ENCODE results near the gene TRIM65.

- TF ChIP-seq, protein P1, sequence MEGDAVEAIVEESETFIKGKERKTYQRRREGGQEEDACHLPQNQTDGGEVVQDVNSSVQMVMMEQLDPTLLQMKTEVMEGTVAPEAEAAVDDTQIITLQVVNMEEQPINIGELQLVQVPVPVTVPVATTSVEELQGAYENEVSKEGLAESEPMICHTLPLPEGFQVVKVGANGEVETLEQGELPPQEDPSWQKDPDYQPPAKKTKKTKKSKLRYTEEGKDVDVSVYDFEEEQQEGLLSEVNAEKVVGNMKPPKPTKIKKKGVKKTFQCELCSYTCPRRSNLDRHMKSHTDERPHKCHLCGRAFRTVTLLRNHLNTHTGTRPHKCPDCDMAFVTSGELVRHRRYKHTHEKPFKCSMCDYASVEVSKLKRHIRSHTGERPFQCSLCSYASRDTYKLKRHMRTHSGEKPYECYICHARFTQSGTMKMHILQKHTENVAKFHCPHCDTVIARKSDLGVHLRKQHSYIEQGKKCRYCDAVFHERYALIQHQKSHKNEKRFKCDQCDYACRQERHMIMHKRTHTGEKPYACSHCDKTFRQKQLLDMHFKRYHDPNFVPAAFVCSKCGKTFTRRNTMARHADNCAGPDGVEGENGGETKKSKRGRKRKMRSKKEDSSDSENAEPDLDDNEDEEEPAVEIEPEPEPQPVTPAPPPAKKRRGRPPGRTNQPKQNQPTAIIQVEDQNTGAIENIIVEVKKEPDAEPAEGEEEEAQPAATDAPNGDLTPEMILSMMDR (IDR thresholded peaks at IDR 0.05 in 2 of 3, conservative IDR thresholded peaks at IDR 0.05 in 1 of 3; ENCODE audit: control insufficient read depth in 2 of 3, extremely low read depth in 1 of 3, insufficient read depth in 1 of 3, low read depth in 3 of 3, low read length in 3 of 3), result no peak
- TF ChIP-seq TAF1 (IDR thresholded peaks at IDR 0.05; ENCODE audit: borderline replicate concordance, low read depth, low read length), result no peak
- TF ChIP-seq EZH2 (IDR thresholded peaks at IDR 0.05; ENCODE audit: borderline replicate concordance, control insufficient read depth, low read depth, low read length), result no peak
- TF ChIP-seq NFYB (IDR thresholded peaks at IDR 0.05; ENCODE audit: insufficient read depth, low read depth, low read length), result no peak
- TF ChIP-seq ZNF24 (IDR thresholded peaks at IDR 0.05), result no peak
- TF ChIP-seq STAT1 (conservative IDR thresholded peaks at IDR 0.05), result no peak
- no peak for TF ChIP-seq POLR2AphosphoS5 (IDR thresholded peaks at IDR 0.05; ENCODE audit: low read length)
- TF ChIP-seq CEBPB (IDR thresholded peaks at IDR 0.05; ENCODE audit: borderline replicate concordance in 1 of 2, low read depth in 2 of 2, low read length in 2 of 2), result no peak
- TF ChIP-seq ZNF384 (IDR thresholded peaks at IDR 0.05; ENCODE audit: borderline replicate concordance, low read depth, low read length), result no peak
- TF ChIP-seq SMAD5 (IDR thresholded peaks at IDR 0.05; ENCODE audit: low read depth), result no peak
- TF ChIP-seq MXI1 (IDR thresholded peaks at IDR 0.05; ENCODE audit: low read depth, low read length), result no peak
- no peak for TF ChIP-seq ATF2 (IDR thresholded peaks at IDR 0.05; ENCODE audit: low read length)
Measured at GRCh38 chr17:75906143-75906884, 9.6 kb upstream of the TRIM65 start.

All from GM12878 (cell line).